HepG2 (cell line): ENCODE results near the gene ARMC5. TPM values are rescaled to one million over a fixed set of nuclear protein-coding genes. Genes with fewer than 3 reads are reported as not detected.

Experiments
- ATAD3A ChIP-seq: sonication (generic); formaldehyde crosslinking; IDR thresholded peaks from 2 replicates; pipeline ENCODE4 v1.4.0; 2020; ENCODE audit warnings: missing genetic modification reagents
- BRCA1 ChIP-seq: sonication (generic); formaldehyde crosslinking; IDR thresholded peaks from 2 replicates; pipeline ENCODE4 v1.4.0; 2020; ENCODE audit warnings: missing genetic modification reagents
- CREB1 ChIP-seq, 2 experiments: fragments of 450-650 bp in 1 of 2; IDR thresholded peaks; 2 replicates each; pipeline ENCODE4 v1.6.1; 2016 to 2017; ENCODE audit warnings: control low read depth in 1 of 2, mild to moderate bottlenecking in 1 of 2, missing compliant biosample characterization in 1 of 2, missing genetic modification characterization in 1 of 2
- DNMT1 ChIP-seq: sonication (generic); formaldehyde crosslinking; IDR thresholded peaks from 2 replicates; pipeline ENCODE4 v1.5.1; 2020; ENCODE audit warnings: mild to moderate bottlenecking, missing genetic modification reagents
- ETV5 ChIP-seq: IDR thresholded peaks from 2 replicates; pipeline ENCODE4 v1.6.1; 2018; ENCODE audit warnings: missing biosample characterization, missing genetic modification reagents, inconsistent platforms, borderline replicate concordance
- NR2F6 ChIP-seq, 2 experiments: IDR thresholded peaks; 2 replicates each; pipeline ENCODE4 v1.6.1; 2016; ENCODE audit warnings: antibody characterized with exemption in 1 of 2, mild to moderate bottlenecking in 1 of 2
- SAFB2 ChIP-seq: sonication (generic); formaldehyde crosslinking; IDR thresholded peaks from 2 replicates; pipeline ENCODE4 v1.5.1; 2020; ENCODE audit warnings: missing genetic modification reagents, low read depth, mild to moderate bottlenecking, borderline replicate concordance
- SMYD3 ChIP-seq: sonication (generic); formaldehyde crosslinking; IDR thresholded peaks from 2 replicates; pipeline ENCODE4 v1.8.1; 2023; ENCODE audit warnings: mild to moderate bottlenecking, missing genetic modification reagents
- TBX3 ChIP-seq: fragments of 450-650 bp; IDR thresholded peaks from 2 replicates; pipeline ENCODE4 v1.6.1; 2017; ENCODE audit warnings: antibody characterized with exemption, mild to moderate bottlenecking, inconsistent platforms, borderline replicate concordance
- TFDP2 ChIP-seq: sonication (generic); formaldehyde crosslinking; IDR thresholded peaks from 2 replicates; pipeline ENCODE4 v1.4.0; 2020; ENCODE audit warnings: missing genetic modification reagents
- THAP8 ChIP-seq: sonication (generic); formaldehyde crosslinking; IDR thresholded peaks from 2 replicates; pipeline ENCODE4 v1.5.1; 2020; ENCODE audit warnings: missing genetic modification reagents, mild to moderate bottlenecking, borderline replicate concordance
- TOPORS ChIP-seq: sonication (generic); formaldehyde crosslinking; IDR thresholded peaks from 2 replicates; pipeline ENCODE4 v1.8.0; 2023; ENCODE audit warnings: mild to moderate bottlenecking, missing genetic modification reagents
- ZBTB8A ChIP-seq: sonication (generic); formaldehyde crosslinking; IDR thresholded peaks from 2 replicates; pipeline ENCODE4 v1.4.0; 2020; ENCODE audit warnings: mild to moderate bottlenecking, low read depth, missing genetic modification reagents, borderline replicate concordance
- ZFAT ChIP-seq: sonication (generic); formaldehyde crosslinking; conservative IDR thresholded peaks from 2 replicates; pipeline ENCODE4 v1.8.1; 2023; ENCODE audit warnings: missing genetic modification reagents, inconsistent platforms
- ZFY ChIP-seq: sonication (generic); formaldehyde crosslinking; IDR thresholded peaks from 2 replicates; pipeline ENCODE4 v1.4.0; 2020; ENCODE audit warnings: missing genetic modification reagents
- ZMYM2 ChIP-seq: sonication (generic); formaldehyde crosslinking; IDR thresholded peaks from 2 replicates; pipeline ENCODE4 v1.8.0; 2022; ENCODE audit warnings: mild to moderate bottlenecking, missing genetic modification reagents
- ZNF234 ChIP-seq: sonication (generic); formaldehyde crosslinking; conservative IDR thresholded peaks from 2 replicates; pipeline ENCODE4 v1.5.1; 2020; ENCODE audit warnings: mild to moderate bottlenecking, missing genetic modification reagents
- ZNF263 ChIP-seq: sonication (generic); formaldehyde crosslinking; IDR thresholded peaks from 2 replicates; pipeline ENCODE4 v1.4.0; 2020; ENCODE audit warnings: missing genetic modification reagents
- ZNF333 ChIP-seq: sonication (generic); formaldehyde crosslinking; IDR thresholded peaks from 2 replicates; pipeline ENCODE4 v1.4.0; 2020; ENCODE audit warnings: mild to moderate bottlenecking, missing genetic modification reagents, borderline replicate concordance
- ZNF501 ChIP-seq: sonication (generic); formaldehyde crosslinking; IDR thresholded peaks from 2 replicates; pipeline ENCODE4 v1.5.1; 2020; ENCODE audit warnings: mild to moderate bottlenecking, moderate library complexity, missing genetic modification reagents
- ZNF530 ChIP-seq: sonication (generic); formaldehyde crosslinking; IDR thresholded peaks from 2 replicates; pipeline ENCODE4 v1.5.0; 2020; ENCODE audit warnings: low read depth, mild to moderate bottlenecking, missing genetic modification reagents
- ZNF567 ChIP-seq: sonication (generic); formaldehyde crosslinking; IDR thresholded peaks from 2 replicates; pipeline ENCODE4 v1.8.1; 2023; ENCODE audit warnings: mild to moderate bottlenecking, missing genetic modification reagents, borderline replicate concordance
- ZNF691 ChIP-seq: sonication (generic); formaldehyde crosslinking; IDR thresholded peaks from 2 replicates; pipeline ENCODE4 v1.4.0; 2020; ENCODE audit warnings: missing genetic modification reagents, low read depth, mild to moderate bottlenecking, borderline replicate concordance
- ZNF747 ChIP-seq: sonication (generic); formaldehyde crosslinking; IDR thresholded peaks from 2 replicates; pipeline ENCODE4 v1.8.1; 2023; ENCODE audit warnings: missing genetic modification reagents, mild to moderate bottlenecking, borderline replicate concordance
- ZNF792 ChIP-seq: IDR thresholded peaks from 2 replicates; pipeline ENCODE4 v1.6.1; 2016
- ZNF878 ChIP-seq: sonication (generic); formaldehyde crosslinking; IDR thresholded peaks from 2 replicates; pipeline ENCODE4 v1.8.1; 2023; ENCODE audit warnings: mild to moderate bottlenecking, missing genetic modification reagents, moderate library complexity
- ZSCAN29 ChIP-seq: sonication (generic); formaldehyde crosslinking; conservative IDR thresholded peaks from 2 replicates; pipeline ENCODE4 v1.4.0; 2020; ENCODE audit warnings: mild to moderate bottlenecking, missing genetic modification reagents
- ZSCAN31 ChIP-seq: sonication (generic); formaldehyde crosslinking; IDR thresholded peaks from 2 replicates; pipeline ENCODE4 v1.5.0; 2020; ENCODE audit warnings: low read depth, mild to moderate bottlenecking, missing genetic modification reagents
- polyA plus RNA-seq, 8 experiments: library from polyadenylated mRNA; depleted of rRNA in 3 of 8; stranded (reverse) in 7 of 8; unstranded in 1 of 8; fragments of >200 nt; fragmentation: Illumina TruSeq in 4 of 8; extraction: Trizol in 4 of 8; gene quantifications; 2 replicates each; pipeline versions ENCODE4 v1.2.1 to v1.2.3, GENCODE V29; 2011 to 2016; ENCODE audit warnings: low read depth in 4 of 8, missing spikeins in 1 of 8, mixed read lengths in 1 of 8; ENCODE audit not compliant: insufficient read depth in 1 of 8
- total RNA-seq, 5 experiments: library from RNA; depleted of rRNA; stranded (reverse); fragments of >200 nt; fragmentation: Illumina TruSeq; extraction: Trizol; gene quantifications; 2 replicates each; pipeline ENCODE4 v1.2.3, GENCODE V29; 2016; ENCODE audit warnings: low read depth in 1 of 5

The ARMC5 gene
- total and polyA plus RNA-seq, 2 of the 13 experiments (the other 11 are each of a cell fraction or from before 2014, with no cell fraction given) = 10.8 to 22.3 TPM

GRCh38 chr16:31484491-31485171 is 25.3 kb downstream of the ARMC5 start (continued):
- TF ChIP-seq ZNF691 (CRISPR knock-in tag) (0 out of 2 replicates have a peak, but pooled peaks have one; percentile 29), DNMT1 (CRISPR knock-in tag) (no peak), ZNF747 (CRISPR knock-in tag) (peak; percentile 18; the same call in 1 of the 2 replicates), NR2F6 (IDR thresholded peaks at IDR 0.05) (no peak), NR2F6 (CRISPR knock-in tag; IDR thresholded peaks at IDR 0.05) (peak; percentile 65), ZBTB8A (CRISPR knock-in tag) (no peak), TOPORS (CRISPR knock-in tag) (no peak), TBX3 (no peak), ATAD3A (CRISPR knock-in tag) (no peak), ZSCAN29 (CRISPR knock-in tag) (no peak), ZNF878 (no peak), ZNF234 (CRISPR knock-in tag) (no peak), TFDP2 (CRISPR knock-in tag) (peak; percentile 74; the same call in 1 of the 2 replicates), ZNF567 (CRISPR knock-in tag) (no peak), ZNF263 (peak; percentile 65; the same call in 1 of the 2 replicates), ZNF530 (no peak), SMYD3 (no peak), ZSCAN31 (CRISPR knock-in tag) (0 out of 2 replicates have a peak, but pooled peaks have one; percentile 32), ZFY (CRISPR knock-in tag) (peak; percentile 71), BRCA1 (peak; percentile 73; the same call in 1 of the 2 replicates), ETV5 (CRISPR knock-in tag) (peak; percentile 73), SAFB2 (CRISPR knock-in tag) (no peak; the same call in 1 of the 2 replicates), ZNF501 (CRISPR knock-in tag) (no peak; the same call in 1 of the 2 replicates), CREB1 (IDR thresholded peaks at IDR 0.05) (no peak), CREB1 (CRISPR knock-in tag; IDR thresholded peaks at IDR 0.05) (no peak), ZNF792 (CRISPR knock-in tag) (peak; percentile 85), THAP8 (CRISPR knock-in tag) (no peak), ZNF333 (CRISPR knock-in tag) (no peak), ZFAT (CRISPR knock-in tag) (no peak), ZMYM2 (CRISPR knock-in tag) (no peak; the same call in 1 of the 2 replicates)
